GM18858 (cell line): ENCODE measurements around the gene ZNF687.
"Not testable (repeated sequence)": the region's sequence is repeated elsewhere in the genome, so short reads cannot be mapped to it uniquely, and the experiment has no call there.

ENCODE experiments used
- ATAC-seq: cut with Tn5 transposase; IDR thresholded peaks from one replicate; pipeline ENCODE4 v1.9.1; 2021; ENCODE audit not compliant: unreplicated experiment

ZNF687 gene

GRCh38 chr1:151281969-151282882, at the start of gene ZNF687:
Gene ZNF687 (plus strand): TSS chr1:151282299. CDS start chr1:151286292, 3,993 bp downstream.
- peak; percentile 83 for ATAC-seq

GRCh38 chr1:151235235-151235634, 46.9 kb upstream of the ZNF687 start:
- no peak for ATAC-seq

- ATAC-seq = no peak
Measured at GRCh38 chr1:151237678-151238466, 44.2 kb upstream of the ZNF687 start.

GRCh38 chr1:151238467-151238739, 43.7 kb upstream of the ZNF687 start:
- ATAC-seq = no peak

- ATAC-seq = no peak
Measured at GRCh38 chr1:151242442-151242841, 39.7 kb upstream of the ZNF687 start.

- no peak for ATAC-seq
Measured at GRCh38 chr1:151243683-151244216, 38.3 kb upstream of the ZNF687 start.

GRCh38 chr1:151246786-151247185, 35.3 kb upstream of the ZNF687 start:
- no peak for ATAC-seq

GRCh38 chr1:151251656-151252470, 30.2 kb upstream of the ZNF687 start:
- ATAC-seq = no peak

- ATAC-seq = peak; percentile 68
Measured at GRCh38 chr1:151254217-151255213, 27.6 kb upstream of the ZNF687 start, which contains the start of gene PSMD4. Gene PSMD4 (plus strand): TSS chr1:151254734. CDS start chr1:151254783, 49 bp downstream.

GRCh38 chr1:151255381-151255780, 26.7 kb upstream of the ZNF687 start:
- ATAC-seq = no peak

GRCh38 chr1:151259351-151259750, 22.7 kb upstream of the ZNF687 start:
- no peak for ATAC-seq

- ATAC-seq = no peak
Measured at GRCh38 chr1:151265446-151266236, 16.5 kb upstream of the ZNF687 start.

GRCh38 chr1:151266315-151266714, 15.8 kb upstream of the ZNF687 start:
- no peak for ATAC-seq

GRCh38 chr1:151266821-151267220, 15.3 kb upstream of the ZNF687 start:
- ATAC-seq = no peak

- no peak for ATAC-seq
Measured at GRCh38 chr1:151267760-151268159, 14.3 kb upstream of the ZNF687 start.

- ATAC-seq = no peak
Measured at GRCh38 chr1:151273924-151274466, 8.1 kb upstream of the ZNF687 start.

- not testable (repeated sequence) for ATAC-seq
Measured at GRCh38 chr1:151275341-151275740, 6.8 kb upstream of the ZNF687 start.

GRCh38 chr1:151277249-151277648, 4.8 kb upstream of the ZNF687 start:
- ATAC-seq = no peak
